SK-N-SH (cell line): ENCODE measurements around the gene HOXC11. TPM values are rescaled to one million over a fixed set of nuclear protein-coding genes. Genes with fewer than 3 reads are reported as not detected.

Experiments used
- CTCF ChIA-PET: fragments of 300-600, 350-600 bp; formaldehyde crosslinking; extraction: SDS; loops from one replicate; lab custom pipeline; 2021; lab: Yijun Ruan, JAX
- POLR2A ChIA-PET: fragments of 350-600 bp; sonication (Branson Sonifier 250); formaldehyde crosslinking; extraction: SDS; loops from one replicate; lab custom pipeline; 2020; ENCODE audit warnings: antibody characterized with exemption, inconsistent platforms; lab: Yijun Ruan, JAX
- DNase-seq: peaks from one replicate; pipeline ENCODE4 v3.0.0; 2012
- H2AFZ ChIP-seq: fragments of 200-600 bp; sonication (generic); 2 replicates; pipeline ENCODE4 v1.8.1; 2016; ENCODE audit warnings: antibody characterized with exemption, mild to moderate bottlenecking, low read depth
- H3F3A ChIP-seq: fragments of 200-600 bp; sonication (generic); replicated peaks from 2 replicates; pipeline ENCODE3; 2016; ENCODE audit warnings: antibody characterized with exemption, mild to moderate bottlenecking; ENCODE audit not compliant: insufficient read depth
- H3K27ac ChIP-seq, 2 experiments: fragments of 200-500 bp in 1 of 2; fragments of 200-600 bp in 1 of 2; sonication (Bioruptor generic) in 1 of 2; sonication (generic), shearing (Covaris generic) in 1 of 2; 2 replicates each; pipeline versions ENCODE4 v1.5.1 to v1.6.1; 2014 to 2016; ENCODE audit warnings: low read depth in 2 of 2, inconsistent platforms in 1 of 2, low read length in 1 of 2, mild to moderate bottlenecking in 1 of 2, mixed read lengths in 1 of 2
- H3K27me3 ChIP-seq: fragments of 200-600 bp; sonication (generic), shearing (Covaris generic); 2 replicates; pipeline ENCODE4 v1.6.1; 2016; ENCODE audit warnings: mixed run types; ENCODE audit not compliant: insufficient read depth
- H3K36me3 ChIP-seq, 2 experiments: fragments of 200-500 bp in 1 of 2; fragments of 200-600 bp in 1 of 2; sonication (Bioruptor generic) in 1 of 2; sonication (generic) in 1 of 2; replicated peaks in 1 of 2; 2 replicates each; pipeline versions ENCODE3 to v1.5.1; 2014 to 2016; ENCODE audit warnings: low read length in 1 of 2, mild to moderate bottlenecking in 1 of 2; ENCODE audit not compliant: insufficient read depth in 2 of 2, control insufficient read depth in 1 of 2
- H3K4me1 ChIP-seq, 2 experiments: fragments of 200-500 bp in 1 of 2; fragments of 200-600 bp in 1 of 2; sonication (Bioruptor generic) in 1 of 2; sonication (generic), shearing (Covaris generic) in 1 of 2; 2 replicates each; pipeline versions ENCODE4 v1.5.1 to v1.6.1; 2014 to 2016; ENCODE audit warnings: low read depth in 1 of 2, low read length in 1 of 2, mixed run types in 1 of 2; ENCODE audit not compliant: insufficient read depth in 2 of 2, control insufficient read depth in 1 of 2
- H3K4me2 ChIP-seq: fragments of 200-600 bp; sonication (generic), shearing (Covaris generic); 2 replicates; pipeline ENCODE4 v1.6.1; 2017; ENCODE audit warnings: mixed run types
- H3K4me3 ChIP-seq, 2 experiments: fragments of 200-500 bp in 1 of 2; fragments of 200-600 bp in 1 of 2; sonication (Bioruptor generic) in 1 of 2; sonication (generic), shearing (Covaris generic) in 1 of 2; 2 replicates each; pipeline versions ENCODE4 v1.5.1 to v1.8.1; 2014 to 2016; ENCODE audit warnings: low read depth in 2 of 2, inconsistent platforms in 1 of 2, low read length in 1 of 2, mild to moderate bottlenecking in 1 of 2, mixed read lengths in 1 of 2, moderate library complexity in 1 of 2
- H3K79me2 ChIP-seq: fragments of 200-600 bp; sonication (generic); 2 replicates; pipeline ENCODE4 v1.8.1; 2017; ENCODE audit warnings: mild to moderate bottlenecking; ENCODE audit not compliant: insufficient read depth
- H3K9ac ChIP-seq: fragments of 200-600 bp; sonication (generic); 2 replicates; pipeline ENCODE4 v1.6.1; 2017; ENCODE audit warnings: mixed run types
- H3K9me2 ChIP-seq: fragments of 200-600 bp; sonication (generic); 2 replicates; pipeline ENCODE4 v1.6.1; 2017; ENCODE audit warnings: mixed run types
- H3K9me3 ChIP-seq: fragments of 200-600 bp; sonication (generic); 2 replicates; pipeline ENCODE4 v1.6.1; 2017; ENCODE audit warnings: mixed run types, mild to moderate bottlenecking, moderate library complexity
- H4K20me1 ChIP-seq: fragments of 200-600 bp; sonication (generic); 2 replicates; pipeline ENCODE4 v1.6.1; 2017; ENCODE audit warnings: mild to moderate bottlenecking, mixed run types; ENCODE audit not compliant: insufficient read depth
- CHD2 ChIP-seq: fragments of 150-350 bp; IDR thresholded peaks from 2 replicates; pipeline ENCODE4 v1.6.1; 2018; ENCODE audit warnings: low read length; ENCODE audit not compliant: partially characterized antibody
- CTCF ChIP-seq: fragments of 200-600 bp; sonication (generic); IDR thresholded peaks from 2 replicates; pipeline ENCODE4 v1.6.1; 2017; ENCODE audit warnings: antibody characterized with exemption, mild to moderate bottlenecking, moderate library complexity
- ELF1 ChIP-seq: IDR thresholded peaks from 2 replicates; pipeline ENCODE4 v1.4.0; 2012
- FOSL2 ChIP-seq: IDR thresholded peaks from 2 replicates; pipeline ENCODE4 v1.4.0; 2012; ENCODE audit warnings: low read depth, mild to moderate bottlenecking, moderate library complexity, borderline replicate concordance
- FOXJ3 ChIP-seq: sonication (generic); formaldehyde crosslinking; IDR thresholded peaks from 2 replicates; pipeline ENCODE4 v1.5.1; 2020; ENCODE audit warnings: mild to moderate bottlenecking, missing genetic modification reagents
- FOXM1 ChIP-seq: IDR thresholded peaks from 2 replicates; pipeline ENCODE4 v1.4.0; 2012; ENCODE audit warnings: low read depth, mild to moderate bottlenecking
- GABPA ChIP-seq: IDR thresholded peaks from 2 replicates; pipeline ENCODE4 v1.4.0; 2012; ENCODE audit warnings: low read depth, mild to moderate bottlenecking
- IRF3 ChIP-seq: fragments of 150-350 bp; IDR thresholded peaks from 2 replicates; pipeline ENCODE4 v1.6.1; 2016; ENCODE audit warnings: mild to moderate bottlenecking, low read depth, low read length
- JUND ChIP-seq: IDR thresholded peaks from 2 replicates; pipeline ENCODE4 v1.4.0; 2012
- MEF2A ChIP-seq: IDR thresholded peaks from 2 replicates; pipeline ENCODE4 v1.4.0; 2012; ENCODE audit warnings: low read depth, borderline replicate concordance
- NRF1 ChIP-seq: IDR thresholded peaks from 2 replicates; pipeline ENCODE4 v1.6.1; 2012; ENCODE audit warnings: low read depth, mild to moderate bottlenecking, low read length
- PBX3 ChIP-seq: IDR thresholded peaks from 2 replicates; pipeline ENCODE4; 2012
- POLR2AphosphoS5 ChIP-seq: IDR thresholded peaks from 2 replicates; pipeline ENCODE4 v1.6.1; 2012; ENCODE audit warnings: low read depth, low read length
- RAD21 ChIP-seq: IDR thresholded peaks from 2 replicates; pipeline ENCODE4 v1.6.1; 2012; ENCODE audit warnings: mild to moderate bottlenecking, low read length
- RCOR1 ChIP-seq: fragments of 150-350 bp; IDR thresholded peaks from 2 replicates; pipeline ENCODE4 v1.6.1; 2017; ENCODE audit warnings: antibody characterized with exemption, low read length
- RFX5 ChIP-seq: IDR thresholded peaks from 2 replicates; pipeline ENCODE4 v1.6.1; 2012; ENCODE audit warnings: mild to moderate bottlenecking, improper control_type of control experiment, low read length
- RXRA ChIP-seq: IDR thresholded peaks from 2 replicates; pipeline ENCODE4 v1.4.0; 2012; ENCODE audit warnings: low read depth, mild to moderate bottlenecking, borderline replicate concordance
- SIN3A ChIP-seq: IDR thresholded peaks from 2 replicates; pipeline ENCODE4 v1.6.1; 2012; ENCODE audit warnings: low read depth, mild to moderate bottlenecking, low read length, moderate library complexity, borderline replicate concordance
- SMC3 ChIP-seq: IDR thresholded peaks from 2 replicates; pipeline ENCODE4 v1.6.1; 2012; ENCODE audit warnings: low read depth, low read length, improper control_type of control experiment
- YY1 ChIP-seq: IDR thresholded peaks from 2 replicates; pipeline ENCODE4 v1.4.0; 2012; ENCODE audit warnings: low read depth, mild to moderate bottlenecking
- ZBTB33 ChIP-seq: IDR thresholded peaks from 2 replicates; pipeline ENCODE4 v1.4.0; 2012; ENCODE audit warnings: low read depth, borderline replicate concordance
- WGBS: methylation state at CpG from one replicate; pipeline ENCODE4 v1.1.6; 2017; ENCODE audit warnings: low lambda C conversion rate; 5-methylcytosine and 5-hydroxymethylcytosine counted together
- polyA plus RNA-seq, 3 experiments: library from polyadenylated mRNA; depleted of rRNA; stranded (reverse); fragments of >200 nt; gene quantifications; 2 replicates each; pipeline ENCODE4 v1.2.3, GENCODE V29; 2012

Gene HOXC11
- polyA plus RNA-seq, 1 of the 3 experiments (the other 2 are of a cell fraction), result not detected

- TF ChIP-seq IRF3 (no peak), FOXM1 (no peak), RCOR1 (no peak; the same call in 1 of the 2 replicates), JUND (no peak), CHD2 (no peak), ZBTB33 (no peak)
- TF ChIP-seq, all 33 proteins: peak for 4
Measured at GRCh38 chr12:54017027-54017788, 44.3 kb downstream of the HOXC11 start (continued).

GRCh38 chr12:54017878-54018467, 45.0 kb downstream of the HOXC11 start:
- Histone ChIP-seq H3K4me1 (peaks cover 7 to 36% of the 10 kb centered on the region in 2 experiments; a peak in 2 of 4 replicates), H4K20me1 (no peaks in the 10 kb centered on the region), H3K36me3 (no peaks in the 10 kb centered on the region), H3K79me2 (peaks cover 10% of the 10 kb centered on the region; the same call in 1 of the 2 replicates), H3K27ac (peak overlapping the region; percentile 89 to 99), H3K9me2 (no peaks in the 10 kb centered on the region), H3F3A (peaks cover 9% of the 10 kb centered on the region), H2AFZ (peak overlapping the region; percentile 94), H3K4me3 (peak overlapping the region; percentile 69 to 85), H3K27me3 (no peaks in the 10 kb centered on the region), H3K9me3 (no peaks in the 10 kb centered on the region), H3K4me2 (peak overlapping the region; percentile 99), H3K9ac (peak overlapping the region; percentile 98)
- CTCF ChIA-PET, result interaction anchor here (0.7 to 24.5 kb wide), 11 partner anchors 9 to 342 kb away, joined by 3 to 568 read pairs (median 6); partner anchors contain the start of genes HOXC5, HOXC9 and SMUG1
- WGBS, result 0% methylated on average over 6 of the region's 34 CpGs
- POLR2A ChIA-PET, result interaction anchor here (0.6 to 1.8 kb wide), 9 partner anchors 10 to 262 kb away, joined by 3 to 11 read pairs (median 3); partner anchors contain the start of genes CBX5, HNRNPA1, HOXC5 and HOXC6
- peak; percentile 99 for DNase-seq
- peak; percentile 53; the same call in 1 of the 2 replicates for TF ChIP-seq SIN3A
- peak; percentile 66 for TF ChIP-seq ELF1
- TF ChIP-seq RFX5, result no peak
- TF ChIP-seq FOXM1, result no peak
- TF ChIP-seq POLR2AphosphoS5, result peak; percentile 76
- TF ChIP-seq FOXJ3 (CRISPR knock-in tag), result no peak
- TF ChIP-seq PBX3, result no peak
- TF ChIP-seq CTCF, result no peak
- TF ChIP-seq RXRA, result no peak
- no peak for TF ChIP-seq SMC3
- TF ChIP-seq NRF1, result peak; percentile 92
- TF ChIP-seq ZBTB33, result no peak
- peak; percentile 77 for TF ChIP-seq YY1
- TF ChIP-seq JUND, result no peak
- TF ChIP-seq FOSL2, result no peak
- TF ChIP-seq RAD21, result no peak
- TF ChIP-seq CHD2, result peak; percentile 85
- TF ChIP-seq RCOR1, result no peak; the same call in 1 of the 2 replicates
- no peak for TF ChIP-seq MEF2A
- peak; percentile 58 for TF ChIP-seq GABPA
